GM12891 (cell line): ENCODE results near the gene RAB7B.

Experiments used
- PAX5 ChIP-seq: IDR thresholded peaks from 2 replicates; pipeline ENCODE4 v1.6.1; 2011; ENCODE audit warnings: low read length, moderate library complexity, mild to moderate bottlenecking; ENCODE audit not compliant: insufficient read depth, severe bottlenecking
- POLR2A ChIP-seq: IDR thresholded peaks from 2 replicates; pipeline ENCODE4 v1.6.1; 2011; ENCODE audit warnings: low read depth, low read length, control low read depth
- POLR2AphosphoS5 ChIP-seq: IDR thresholded peaks from 2 replicates; pipeline ENCODE4 v1.6.1; 2011; ENCODE audit warnings: low read depth, low read length, control low read depth
- POU2F2 ChIP-seq: IDR thresholded peaks from 2 replicates; pipeline ENCODE4 v1.6.1; 2011; ENCODE audit warnings: low read depth, mild to moderate bottlenecking, control low read depth, low read length, moderate library complexity
- SPI1 ChIP-seq: IDR thresholded peaks from 2 replicates; pipeline ENCODE4 v1.6.1; 2011; ENCODE audit warnings: low read depth, low read length, control low read depth
- TAF1 ChIP-seq: IDR thresholded peaks from 2 replicates; pipeline ENCODE4 v1.6.1; 2011; ENCODE audit warnings: low read depth, low read length, control low read depth

DNA sequence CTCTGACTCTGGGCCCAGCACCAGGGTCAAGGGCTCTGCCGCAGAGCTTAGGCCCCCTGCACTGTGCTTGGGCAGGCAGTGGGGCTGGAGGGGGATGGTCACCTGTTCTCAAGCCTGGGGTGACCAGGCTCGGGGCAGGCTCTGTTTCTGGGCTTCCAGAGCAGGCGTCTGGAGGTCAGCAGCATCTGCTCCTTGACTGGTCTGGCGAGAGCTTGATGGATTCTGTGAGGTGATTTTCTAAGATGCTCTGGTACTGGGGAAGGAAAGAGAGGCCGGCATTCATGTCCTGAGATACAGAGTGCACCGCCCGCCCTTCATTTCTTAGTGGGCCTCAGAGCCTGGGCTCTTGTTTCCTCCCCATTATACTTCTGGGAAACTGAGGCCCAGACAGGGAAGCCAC lies 24.5 kb downstream of the RAB7B start:
- TF ChIP-seq TAF1 (no peak), POLR2A (no peak), POU2F2 (no peak), POLR2AphosphoS5 (no peak), SPI1 (no peak), PAX5 (no peak)
